HUES64 (cell line): ENCODE results near the gene TSC2.

Experiments
- H3K27ac ChIP-seq: 2 replicates; pipeline ENCODE4 v1.7.0; 2013; ENCODE audit warnings: low read depth, low read length, inconsistent platforms
- H3K27me3 ChIP-seq: 2 replicates; pipeline ENCODE4 v1.6.1; 2013; ENCODE audit warnings: mild to moderate bottlenecking, low read length; ENCODE audit not compliant: insufficient read depth
- H3K36me3 ChIP-seq: 2 replicates; pipeline ENCODE4 v1.6.1; 2013; ENCODE audit warnings: mild to moderate bottlenecking, low read length; ENCODE audit not compliant: insufficient read depth
- H3K4me1 ChIP-seq: 2 replicates; pipeline ENCODE4 v1.6.1; 2013; ENCODE audit warnings: mild to moderate bottlenecking, low read length, moderate library complexity; ENCODE audit not compliant: insufficient read depth
- H3K4me3 ChIP-seq: 2 replicates; pipeline ENCODE4 v1.5.1; 2013; ENCODE audit warnings: mild to moderate bottlenecking, low read length, moderate library complexity
- H3K9ac ChIP-seq: 2 replicates; pipeline ENCODE4 v1.6.1; 2013; ENCODE audit warnings: mild to moderate bottlenecking, low read depth, low read length
- H3K9me3 ChIP-seq: 2 replicates; pipeline ENCODE4 v1.6.1; 2013; ENCODE audit warnings: low read depth, low read length; ENCODE audit not compliant: insufficient read depth
- WGBS: fragments of 150-250, 120-280 bp; methylation state at CpG from one replicate; pipeline ENCODE4 v1.1.7; 2013; ENCODE audit warnings: missing lambda C conversion rate; 5-methylcytosine and 5-hydroxymethylcytosine counted together

TSC2 gene

DNA sequence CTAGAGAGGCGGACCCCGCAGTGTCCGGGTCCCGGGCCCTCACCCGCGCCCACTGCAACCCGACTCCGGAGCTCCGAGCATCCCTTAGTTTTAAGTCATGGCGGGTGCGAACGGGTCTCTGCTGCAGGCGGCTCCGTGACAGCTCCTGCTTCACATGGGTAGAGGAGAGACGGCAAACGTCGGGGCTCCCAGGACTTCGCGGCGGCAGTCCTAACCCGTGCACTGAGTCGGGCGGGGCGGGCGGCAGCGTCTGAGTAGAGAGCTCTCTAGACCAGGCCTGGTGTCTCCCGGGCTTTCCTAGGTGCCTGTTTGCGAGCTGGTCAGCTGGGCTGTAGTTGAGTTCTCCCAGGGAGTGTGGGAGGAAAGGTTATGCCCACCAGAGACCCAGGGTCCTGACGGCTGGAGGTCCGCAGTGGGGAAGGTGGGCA lies 345 bp downstream of the TSC2 start:
- peak overlapping the region; percentile 74 for H3K4me3 ChIP-seq
- no peaks in the 10 kb centered on the region for H3K27me3 ChIP-seq
- no peak overlapping the region for H3K27ac ChIP-seq
- H3K36me3 ChIP-seq: peaks cover 33% of the 10 kb centered on the region
- no peaks in the 10 kb centered on the region for H3K9me3 ChIP-seq
- WGBS: 2% methylated on average over 30 of the region's 30 CpGs
- H3K4me1 ChIP-seq: peaks cover 9% of the 10 kb centered on the region; the same call in 1 of the 2 replicates
- peak overlapping the region; percentile 59 for H3K9ac ChIP-seq

DNA sequence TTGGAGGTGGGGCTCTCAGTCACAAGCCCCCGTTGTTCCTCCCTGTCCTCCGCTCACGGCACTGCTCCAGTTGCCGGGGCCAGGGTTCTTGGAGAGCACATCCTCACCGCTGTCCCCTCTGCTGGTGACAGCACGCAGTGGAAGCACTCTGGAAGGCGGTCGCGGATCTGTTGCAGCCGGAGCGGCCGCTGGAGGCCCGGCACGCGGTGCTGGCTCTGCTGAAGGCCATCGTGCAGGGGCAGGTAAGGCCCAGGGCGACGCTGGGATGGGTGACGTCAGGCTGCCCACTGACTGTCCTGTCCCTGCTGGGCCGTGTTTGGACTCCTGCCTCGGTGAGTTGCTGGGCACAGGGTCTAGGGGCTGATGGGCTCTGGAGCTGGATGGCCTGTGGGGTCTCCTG lies 5.4 kb downstream of the TSC2 start:
- H3K4me1 ChIP-seq: peaks cover 5% of the 10 kb centered on the region; the same call in 1 of the 2 replicates
- no peaks in the 10 kb centered on the region for H3K9me3 ChIP-seq
- no peaks in the 10 kb centered on the region for H3K27me3 ChIP-seq
- peaks cover 37% of the 10 kb centered on the region for H3K36me3 ChIP-seq
- no peak overlapping the region for H3K4me3 ChIP-seq
- H3K9ac ChIP-seq: no peak overlapping the region
- no peak overlapping the region for H3K27ac ChIP-seq
- 96% methylated on average over 21 of the region's 21 CpGs for WGBS

DNA sequence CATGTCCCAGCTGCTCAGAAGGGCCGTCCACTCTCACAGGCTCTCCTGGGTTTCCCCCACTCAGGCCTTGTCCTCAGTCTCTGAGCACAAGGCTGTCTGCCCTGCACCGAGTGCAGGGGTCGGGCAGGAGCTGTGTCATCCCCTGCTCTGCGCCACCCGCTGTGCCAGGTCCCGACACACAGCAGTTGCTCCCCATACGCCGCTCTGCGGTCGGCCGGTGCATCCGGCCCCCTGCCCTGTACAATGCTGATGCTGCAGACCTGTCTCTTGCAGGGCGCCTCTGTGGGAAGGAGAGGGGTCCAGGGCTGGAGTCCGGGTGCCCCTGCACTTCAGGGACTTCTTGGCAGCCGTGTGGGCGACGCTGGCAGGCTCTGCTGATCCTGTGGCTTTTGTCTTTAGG lies 6.1 kb downstream of the TSC2 start:
- Histone ChIP-seq H3K9ac (no peak overlapping the region), H3K27ac (no peak overlapping the region), H3K27me3 (no peaks in the 10 kb centered on the region), H3K9me3 (no peaks in the 10 kb centered on the region), H3K4me1 (0 out of 2 replicates have a peak, but pooled peaks cover under 1% of the 10 kb centered on the region), H3K4me3 (no peak overlapping the region), H3K36me3 (peaks cover 43% of the 10 kb centered on the region)
- 96% methylated on average over 17 of the region's 17 CpGs for whole genome bisulfite sequencing

DNA sequence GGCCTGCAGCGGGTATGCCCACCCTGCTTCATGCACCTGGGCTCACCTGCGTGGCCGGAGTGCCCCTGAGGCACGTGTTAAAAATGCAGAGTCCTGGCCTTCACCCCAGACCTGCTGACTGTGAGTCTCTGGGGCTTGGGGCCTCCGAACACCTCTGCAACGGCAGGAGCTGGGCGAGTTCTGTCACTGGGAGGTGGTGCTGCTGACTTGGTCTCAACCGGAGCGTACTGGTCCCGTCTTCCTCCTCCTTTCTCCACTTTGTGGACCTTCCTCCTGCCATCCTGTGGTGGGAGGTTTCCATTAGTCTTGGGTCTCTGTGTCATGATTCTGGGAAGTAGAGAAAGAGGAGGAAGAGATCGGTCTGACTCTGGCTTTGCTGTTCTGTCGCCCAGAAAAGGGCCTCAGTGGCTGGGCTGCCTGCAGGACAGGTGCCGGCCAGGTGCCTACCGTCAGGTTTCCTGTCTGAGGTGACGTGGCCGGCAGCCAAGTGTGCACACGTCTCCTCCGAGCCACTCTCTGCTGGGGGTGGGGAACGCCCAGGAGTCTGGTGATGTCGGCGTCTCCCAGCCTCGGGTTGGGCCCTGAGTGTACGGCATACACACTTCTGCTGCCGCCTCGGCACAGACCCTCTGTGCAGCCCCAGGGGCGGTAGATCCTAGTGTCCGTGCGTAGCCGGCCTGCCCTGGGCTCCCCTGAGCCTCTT lies 6.9 kb downstream of the TSC2 start:
- Histone ChIP-seq H3K9me3 (no peaks in the 10 kb centered on the region), H3K27ac (no peak overlapping the region), H3K9ac (no peak overlapping the region), H3K36me3 (peaks cover 43% of the 10 kb centered on the region), H3K27me3 (no peaks in the 10 kb centered on the region), H3K4me3 (no peak overlapping the region), H3K4me1 (no peaks in the 10 kb centered on the region)
- 96% methylated on average over 29 of the region's 29 CpGs for WGBS

DNA sequence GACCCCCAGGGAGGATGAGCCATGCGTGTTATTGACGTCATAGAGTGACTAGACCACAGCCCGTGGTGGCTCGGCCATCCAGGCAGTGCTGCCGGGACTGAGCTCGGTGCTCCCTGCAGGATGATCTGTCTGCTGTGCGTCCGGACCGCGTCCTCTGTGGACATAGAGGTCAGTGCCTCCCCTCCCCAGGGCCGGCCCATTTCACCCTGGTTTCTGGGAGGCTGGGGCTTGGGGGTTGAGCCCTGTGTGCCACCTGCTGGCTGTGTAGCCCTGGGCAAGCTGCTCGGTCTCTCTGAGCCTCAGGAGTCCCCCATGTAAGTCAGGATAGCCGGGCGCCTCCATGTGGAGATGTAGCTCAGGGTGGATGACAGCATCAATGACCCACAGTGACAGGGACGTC lies 8.3 kb downstream of the TSC2 start:
- no peak overlapping the region for H3K9ac ChIP-seq
- H3K27ac ChIP-seq: no peak overlapping the region
- 92% methylated on average over 15 of the region's 15 CpGs for WGBS
- no peak overlapping the region for H3K4me3 ChIP-seq
- no peaks in the 10 kb centered on the region for H3K9me3 ChIP-seq
- peaks cover 37% of the 10 kb centered on the region for H3K36me3 ChIP-seq
- H3K27me3 ChIP-seq: no peaks in the 10 kb centered on the region
- no peaks in the 10 kb centered on the region for H3K4me1 ChIP-seq

DNA sequence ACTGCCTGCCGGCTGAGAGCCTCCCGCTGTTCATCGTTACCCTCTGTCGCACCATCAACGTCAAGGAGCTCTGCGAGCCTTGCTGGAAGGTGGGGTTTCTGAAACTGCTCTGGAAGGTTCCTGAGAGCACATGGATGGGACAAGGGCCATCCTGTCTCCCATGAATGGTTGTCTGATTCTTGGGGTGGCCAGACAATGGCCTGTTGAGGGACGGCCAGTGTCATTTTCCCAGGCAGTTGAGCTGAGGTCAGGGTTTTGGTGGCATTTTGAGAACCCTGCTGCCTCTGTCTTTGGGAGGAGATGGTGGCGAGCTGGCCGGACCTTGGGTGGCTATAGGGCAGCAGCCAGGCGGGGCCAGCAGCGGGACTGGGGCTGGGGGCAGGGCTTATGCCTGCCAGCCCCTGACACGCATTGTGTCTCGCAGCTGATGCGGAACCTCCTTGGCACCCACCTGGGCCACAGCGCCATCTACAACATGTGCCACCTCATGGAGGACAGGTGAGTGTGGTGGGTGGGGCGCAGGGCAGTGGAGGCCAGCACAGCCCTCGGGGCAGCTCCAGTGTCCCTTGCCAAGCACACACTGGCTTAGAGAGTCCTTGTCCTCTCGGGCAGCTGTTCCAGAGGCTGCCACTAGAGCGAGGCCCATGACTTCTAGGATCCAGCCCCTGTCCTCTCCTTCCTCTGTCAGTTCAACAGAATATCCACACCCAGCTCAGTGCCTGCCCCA lies 9.1 kb downstream of the TSC2 start:
- Histone ChIP-seq H3K9me3 (no peaks in the 10 kb centered on the region), H3K9ac (no peak overlapping the region), H3K4me1 (no peaks in the 10 kb centered on the region), H3K27ac (no peak overlapping the region), H3K27me3 (no peaks in the 10 kb centered on the region), H3K4me3 (no peak overlapping the region), H3K36me3 (peaks cover 35% of the 10 kb centered on the region)
- 92% methylated on average over 19 of the region's 19 CpGs for WGBS

DNA sequence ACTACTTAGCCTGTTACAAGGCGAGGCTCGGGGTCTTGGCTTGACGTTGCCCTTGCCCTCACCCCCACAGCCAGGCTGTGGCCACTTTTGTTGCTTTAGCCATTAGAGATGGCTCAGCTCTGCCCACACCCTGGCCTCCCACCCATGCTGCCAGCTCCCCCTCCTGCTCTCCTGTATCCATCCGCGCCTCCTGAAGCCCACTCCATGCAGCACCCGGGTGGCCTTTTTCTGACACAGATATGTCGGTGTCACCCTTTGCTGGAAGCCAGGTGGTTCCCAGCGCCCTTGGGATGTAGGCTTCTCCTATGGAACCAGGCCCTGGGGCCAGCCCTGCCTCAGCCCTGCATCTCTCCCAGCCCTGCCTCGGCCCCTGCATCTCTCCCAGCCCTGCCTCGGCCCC lies 9.7 kb downstream of the TSC2 start:
- H3K4me1 ChIP-seq: no peaks in the 10 kb centered on the region
- H3K4me3 ChIP-seq: no peak overlapping the region
- H3K27me3 ChIP-seq: no peaks in the 10 kb centered on the region
- WGBS: 97% methylated on average over 10 of the region's 10 CpGs
- H3K27ac ChIP-seq: no peak overlapping the region
- H3K36me3 ChIP-seq: peaks cover 38% of the 10 kb centered on the region
- no peak overlapping the region for H3K9ac ChIP-seq
- no peaks in the 10 kb centered on the region for H3K9me3 ChIP-seq

DNA sequence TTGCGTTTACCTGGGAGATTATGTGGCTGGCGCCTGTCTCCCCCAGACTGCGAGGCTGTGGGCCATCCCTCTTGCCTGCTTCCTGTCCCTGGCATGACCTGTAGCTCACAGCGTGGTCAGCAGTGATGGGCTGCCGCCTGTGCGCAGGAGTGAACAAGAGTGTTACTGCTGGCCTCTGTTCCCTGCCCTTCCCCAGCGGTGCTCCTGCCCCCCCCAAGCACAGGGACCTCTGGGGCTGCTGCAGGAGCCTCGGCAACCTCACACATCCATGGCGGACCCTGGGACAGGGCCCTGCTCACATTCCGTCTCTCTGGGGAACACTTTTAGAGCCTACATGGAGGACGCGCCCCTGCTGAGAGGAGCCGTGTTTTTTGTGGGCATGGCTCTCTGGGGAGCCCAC lies 10.6 kb downstream of the TSC2 start:
- no peak overlapping the region for H3K9ac ChIP-seq
- H3K27ac ChIP-seq: no peak overlapping the region
- no peaks in the 10 kb centered on the region for H3K9me3 ChIP-seq
- 93% methylated on average over 13 of the region's 13 CpGs for WGBS
- H3K36me3 ChIP-seq: peaks cover 34% of the 10 kb centered on the region
- no peaks in the 10 kb centered on the region for H3K27me3 ChIP-seq
- no peak overlapping the region for H3K4me3 ChIP-seq
- no peaks in the 10 kb centered on the region for H3K4me1 ChIP-seq

DNA sequence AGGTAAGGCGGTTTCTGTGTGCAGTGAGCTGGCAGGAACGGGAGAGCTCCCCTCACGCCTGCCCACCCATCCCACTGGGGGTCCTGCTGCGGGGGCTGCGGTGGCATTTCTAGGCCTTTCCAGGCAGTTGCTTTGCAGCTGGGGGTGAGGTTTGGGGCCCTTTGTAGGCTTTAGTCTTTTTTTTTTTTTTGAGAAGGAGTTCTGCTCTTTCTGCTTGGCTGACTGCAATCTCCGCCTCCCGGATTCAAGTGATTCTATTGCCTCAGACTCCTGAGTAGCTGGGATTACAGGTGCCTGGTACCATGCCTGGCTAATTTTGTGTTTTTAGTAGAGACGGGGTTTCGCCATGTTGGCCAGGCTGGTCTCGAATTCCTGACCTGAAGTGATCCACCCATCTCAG lies 11.1 kb downstream of the TSC2 start:
- no peak overlapping the region for H3K4me3 ChIP-seq
- 95% methylated on average over 10 of the region's 10 CpGs for WGBS
- no peaks in the 10 kb centered on the region for H3K27me3 ChIP-seq
- no peaks in the 10 kb centered on the region for H3K9me3 ChIP-seq
- no peaks in the 10 kb centered on the region for H3K4me1 ChIP-seq
- no peak overlapping the region for H3K27ac ChIP-seq
- no peak overlapping the region for H3K9ac ChIP-seq
- peaks cover 29% of the 10 kb centered on the region for H3K36me3 ChIP-seq

DNA sequence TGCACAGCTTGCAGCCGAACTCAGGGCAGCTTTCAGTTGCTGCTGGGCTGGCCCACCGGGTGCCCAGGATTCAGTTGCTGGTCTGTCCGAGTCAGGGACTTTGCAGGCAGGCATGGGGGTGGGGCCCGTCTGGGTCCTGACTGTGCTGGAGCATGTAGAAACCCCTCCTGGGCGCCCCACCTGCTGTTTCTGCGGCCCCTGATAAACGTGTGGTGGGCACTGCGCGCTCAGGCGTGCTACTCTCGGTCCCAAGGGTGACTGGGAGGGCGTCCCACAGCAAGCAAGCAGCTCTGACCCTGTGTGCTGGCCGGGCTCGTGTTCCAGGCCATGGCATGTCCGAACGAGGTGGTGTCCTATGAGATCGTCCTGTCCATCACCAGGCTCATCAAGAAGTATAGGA lies 12.6 kb downstream of the TSC2 start:
- no peaks in the 10 kb centered on the region for H3K27me3 ChIP-seq
- H3K4me3 ChIP-seq: no peak overlapping the region
- no peaks in the 10 kb centered on the region for H3K4me1 ChIP-seq
- 95% methylated on average over 17 of the region's 17 CpGs for WGBS
- H3K36me3 ChIP-seq: peaks cover 23% of the 10 kb centered on the region; the same call in 1 of the 2 replicates
- no peaks in the 10 kb centered on the region for H3K9me3 ChIP-seq
- H3K27ac ChIP-seq: no peak overlapping the region
- no peak overlapping the region for H3K9ac ChIP-seq

DNA sequence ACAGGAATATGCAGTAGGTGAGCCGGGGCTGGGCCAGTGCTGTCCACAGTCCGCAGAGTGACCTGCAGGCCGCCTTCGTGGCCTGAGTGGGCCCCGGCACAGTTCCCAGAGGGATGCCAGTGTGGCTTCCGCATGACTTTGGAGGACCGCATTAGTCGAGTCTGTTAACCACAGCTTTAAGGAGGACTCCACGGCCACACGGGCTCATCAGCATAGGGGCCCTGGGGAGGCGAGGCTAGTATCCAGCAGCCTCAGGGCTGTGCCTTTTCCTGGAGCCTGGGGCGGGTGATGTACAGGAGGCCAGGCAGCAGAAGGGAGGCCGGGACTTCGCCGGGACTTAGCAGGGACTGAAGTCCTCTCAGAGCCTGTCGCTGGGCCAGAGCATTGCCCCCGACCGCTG lies 13.2 kb downstream of the TSC2 start:
- Histone ChIP-seq H3K4me1 (no peaks in the 10 kb centered on the region), H3K27ac (no peak overlapping the region), H3K9me3 (no peaks in the 10 kb centered on the region), H3K9ac (no peak overlapping the region), H3K4me3 (no peak overlapping the region), H3K36me3 (peaks cover 30% of the 10 kb centered on the region), H3K27me3 (no peaks in the 10 kb centered on the region)
- 96% methylated on average over 18 of the region's 18 CpGs for WGBS
